GM06990 (cell line): Measurements from ENCODE around the gene VPS52.
"Not testable (repeated sequence)": the region's sequence is repeated elsewhere in the genome, so short reads cannot be mapped to it uniquely, and the experiment has no call there.

Experiments
- DNase-seq: peaks from one replicate; pipeline ENCODE4 v3.0.0-alpha.2; 2011; ENCODE audit not compliant: insufficient read length; ENCODE audit errors: extremely low read depth
- H3K27me3 ChIP-seq: replicated peaks from 2 replicates; pipeline ENCODE4 v1.6.0; 2011; ENCODE audit warnings: low read length; ENCODE audit not compliant: control insufficient read depth, insufficient read depth
- H3K36me3 ChIP-seq: 2 replicates; pipeline ENCODE4 v1.5.1; 2011; ENCODE audit warnings: low read length; ENCODE audit not compliant: control insufficient read depth, insufficient read depth
- H3K4me3 ChIP-seq: replicated peaks from 2 replicates; pipeline ENCODE4 v1.5.1; 2011; ENCODE audit warnings: low read depth, mild to moderate bottlenecking, control low read depth, low read length
- TF ChIP-seq, protein P1 (sequence below): IDR thresholded peaks from 2 replicates; pipeline ENCODE4 v1.5.1; 2011; ENCODE audit warnings: low read length, control low read depth, mild to moderate bottlenecking, inconsistent platforms; ENCODE audit not compliant: insufficient read depth, poor library complexity, severe bottlenecking

VPS52 gene

DNA sequence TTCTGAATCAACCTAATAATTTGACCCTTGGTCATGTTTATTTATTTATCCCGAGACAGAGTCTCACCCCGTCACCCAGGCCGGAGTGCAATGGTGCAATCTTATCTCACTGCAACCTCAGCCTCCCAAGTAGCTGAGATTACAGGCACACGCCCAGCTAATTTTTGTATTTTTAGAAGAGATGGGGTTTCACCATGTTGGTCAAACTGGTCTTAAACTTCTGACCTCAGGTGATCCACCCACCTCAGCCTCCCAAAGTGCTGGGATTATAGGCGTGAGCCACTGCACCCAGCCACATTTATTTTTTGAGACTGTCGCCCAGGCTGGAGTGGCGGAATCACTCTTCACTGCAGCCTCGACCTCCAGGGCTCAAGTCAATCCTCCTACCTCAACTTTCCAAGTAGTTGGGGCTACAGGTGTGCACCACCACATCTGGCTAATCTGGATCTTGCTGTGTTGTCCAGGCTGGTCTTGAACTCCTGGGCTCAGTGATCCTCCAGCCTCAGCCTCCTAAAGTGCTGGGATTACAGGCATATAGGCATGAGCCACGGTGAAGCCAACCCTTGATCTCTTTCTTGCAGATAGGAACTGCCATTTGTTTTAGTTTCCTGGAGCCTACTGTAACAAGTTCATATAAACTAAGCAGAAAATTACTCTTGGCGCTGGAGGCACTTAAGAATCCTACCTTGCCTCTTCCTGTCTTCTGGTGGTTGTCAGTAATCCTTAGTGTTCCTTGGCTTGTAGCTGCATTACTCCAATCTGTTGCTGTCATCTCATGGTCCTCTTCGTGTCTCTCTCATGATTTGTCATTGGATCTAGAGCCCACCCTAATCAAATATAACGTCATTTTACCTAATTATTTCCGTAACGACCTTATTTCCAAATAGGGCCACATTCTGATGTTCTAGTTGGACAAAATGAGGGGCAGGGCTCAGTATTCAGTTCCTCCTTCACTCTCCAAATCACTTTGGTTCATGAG, 2.5 kb upstream of the VPS52 start:
- Histone ChIP-seq H3K27me3 (no peaks in the 10 kb centered on the region), H3K36me3 (peaks cover 17% of the 10 kb centered on the region), H3K4me3 (peak overlapping the region; percentile 66)
- DNase-seq, result no peak
- TF ChIP-seq, protein P1, sequence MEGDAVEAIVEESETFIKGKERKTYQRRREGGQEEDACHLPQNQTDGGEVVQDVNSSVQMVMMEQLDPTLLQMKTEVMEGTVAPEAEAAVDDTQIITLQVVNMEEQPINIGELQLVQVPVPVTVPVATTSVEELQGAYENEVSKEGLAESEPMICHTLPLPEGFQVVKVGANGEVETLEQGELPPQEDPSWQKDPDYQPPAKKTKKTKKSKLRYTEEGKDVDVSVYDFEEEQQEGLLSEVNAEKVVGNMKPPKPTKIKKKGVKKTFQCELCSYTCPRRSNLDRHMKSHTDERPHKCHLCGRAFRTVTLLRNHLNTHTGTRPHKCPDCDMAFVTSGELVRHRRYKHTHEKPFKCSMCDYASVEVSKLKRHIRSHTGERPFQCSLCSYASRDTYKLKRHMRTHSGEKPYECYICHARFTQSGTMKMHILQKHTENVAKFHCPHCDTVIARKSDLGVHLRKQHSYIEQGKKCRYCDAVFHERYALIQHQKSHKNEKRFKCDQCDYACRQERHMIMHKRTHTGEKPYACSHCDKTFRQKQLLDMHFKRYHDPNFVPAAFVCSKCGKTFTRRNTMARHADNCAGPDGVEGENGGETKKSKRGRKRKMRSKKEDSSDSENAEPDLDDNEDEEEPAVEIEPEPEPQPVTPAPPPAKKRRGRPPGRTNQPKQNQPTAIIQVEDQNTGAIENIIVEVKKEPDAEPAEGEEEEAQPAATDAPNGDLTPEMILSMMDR, result no peak

DNA sequence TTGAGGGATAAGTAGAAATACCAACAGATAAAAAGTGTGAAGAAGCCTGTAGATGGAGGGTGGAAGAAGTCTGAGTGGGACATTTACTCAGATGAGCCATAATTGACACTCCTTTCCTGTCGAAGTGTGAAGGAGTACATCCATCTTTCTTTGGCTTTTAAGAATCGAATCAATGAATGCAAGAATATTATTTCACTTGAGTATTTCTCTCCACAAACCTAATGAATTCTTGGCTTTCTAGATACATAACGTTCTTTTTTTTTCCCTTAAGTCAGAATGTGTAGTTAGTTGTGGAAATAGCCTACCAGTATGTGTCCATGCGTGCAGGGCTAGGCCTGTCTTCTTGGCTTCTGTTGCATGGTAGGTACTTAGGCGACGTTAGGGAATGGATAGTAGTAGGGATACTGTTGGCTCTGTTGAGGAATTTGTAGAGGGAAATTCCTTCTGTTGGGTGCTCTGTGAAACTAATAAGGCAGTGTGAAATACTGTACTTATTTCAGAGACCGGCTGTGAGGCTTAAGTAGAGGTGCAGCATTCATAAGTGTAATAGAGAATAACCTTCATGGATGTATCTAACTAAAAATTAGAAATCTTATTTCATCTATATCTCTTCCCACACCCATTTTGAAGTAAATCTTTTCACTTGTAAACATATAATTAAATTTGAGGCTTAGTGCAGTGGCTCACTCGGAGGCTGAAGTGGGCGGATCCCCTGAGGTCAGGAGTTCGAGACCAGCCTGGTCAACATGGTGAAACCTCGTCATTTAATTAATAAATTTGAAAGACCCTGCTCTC, 1.6 kb upstream of the VPS52 start:
- Histone ChIP-seq H3K36me3 (peaks cover 19% of the 10 kb centered on the region), H3K27me3 (no peaks in the 10 kb centered on the region), H3K4me3 (peak overlapping the region; percentile 66)
- DNase-seq, result no peak
- TF ChIP-seq, protein P1, result no peak

DNA sequence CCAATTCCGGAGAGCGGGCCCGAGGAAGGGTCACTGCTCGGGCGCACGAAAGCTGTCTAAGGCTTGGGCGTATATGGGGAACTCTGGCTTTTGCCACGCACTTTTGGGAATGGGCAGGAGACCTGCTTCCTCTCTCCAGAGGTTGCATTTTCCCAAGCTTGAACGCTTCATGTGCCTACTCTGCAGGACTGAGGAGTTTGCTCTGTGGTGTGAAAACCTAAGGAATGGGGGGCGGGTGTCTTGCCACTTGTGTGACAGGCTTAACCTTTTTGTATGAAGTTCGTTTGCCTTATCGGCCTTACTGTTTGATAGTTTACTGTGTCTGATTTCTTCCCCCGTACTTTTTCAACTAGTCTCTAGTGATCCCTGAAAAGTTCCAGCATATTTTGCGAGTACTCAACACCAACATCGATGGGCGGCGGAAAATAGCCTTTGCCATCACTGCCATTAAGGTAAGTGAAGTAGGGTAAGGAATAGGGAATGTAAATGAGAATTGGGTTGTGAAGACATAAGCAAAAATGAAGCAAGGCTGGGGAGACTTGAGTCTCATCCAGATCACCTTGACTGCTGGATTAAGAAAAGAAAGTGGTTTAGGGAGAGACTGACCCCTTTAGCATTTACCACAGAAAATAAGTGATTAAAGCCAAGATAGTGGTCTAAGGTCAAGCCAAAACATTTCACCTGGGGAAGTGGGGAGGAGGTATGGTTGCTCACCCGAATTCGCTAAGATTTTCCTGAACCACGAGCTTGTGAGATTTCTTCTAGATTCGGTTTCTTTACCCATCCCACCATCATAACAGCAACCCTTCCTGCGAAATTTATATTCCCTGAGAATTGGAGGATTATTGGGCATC, 826 bp upstream of the VPS52 start:
- H3K27me3 ChIP-seq, result no peaks in the 10 kb centered on the region
- TF ChIP-seq, protein P1, result no peak
- H3K36me3 ChIP-seq, result peaks cover 21% of the 10 kb centered on the region
- H3K4me3 ChIP-seq, result peak overlapping the region; percentile 66
- no peak for DNase-seq

GRCh38 chr6:33271117-33271467, 584 bp downstream of the VPS52 start:
- TF ChIP-seq, protein P1, result no peak
- H3K4me3 ChIP-seq, result peak overlapping the region; percentile 67
- no peak for DNase-seq
- peaks cover 28% of the 10 kb centered on the region for H3K36me3 ChIP-seq
- H3K27me3 ChIP-seq, result no peaks in the 10 kb centered on the region

GRCh38 chr6:33264015-33264414, 7.7 kb downstream of the VPS52 start:
- Histone ChIP-seq H3K27me3 (no peaks in the 10 kb centered on the region), H3K36me3 (peaks cover 27% of the 10 kb centered on the region), H3K4me3 (no peak overlapping the region)
- DNase-seq, result no peak
- TF ChIP-seq, protein P1, result no peak

GRCh38 chr6:33262490-33262889, 9.2 kb downstream of the VPS52 start:
- not testable (repeated sequence) for H3K27me3 ChIP-seq, DNase-seq, H3K4me3 ChIP-seq
- H3K36me3 ChIP-seq, result peaks cover 20% of the 10 kb centered on the region
